BLaER1 treated with 17β-estradiol and CSF1 and Interleukin-3, amounts not matched to agents 10 nM and 100 nM (cell line): Measurements from ENCODE around the gene SAP30BP.

Source experiments
- H3K27ac ChIP-seq, 11 experiments: shearing (Covaris generic); formaldehyde crosslinking; 2 replicates each; pipeline ENCODE4 v1.8.1; 2022
- H3K27me3 ChIP-seq, 11 experiments: shearing (Covaris generic); formaldehyde crosslinking; 2 replicates each; pipeline ENCODE4 v1.8.1; 2022
- H3K36me3 ChIP-seq, 11 experiments: shearing (Covaris generic); formaldehyde crosslinking; 2 replicates each; pipeline ENCODE4 v1.8.1; 2022
- H3K4me1 ChIP-seq, 10 experiments: shearing (Covaris generic); formaldehyde crosslinking; 2 replicates each; pipeline ENCODE4 v1.8.1; 2022
- H3K4me2 ChIP-seq, 11 experiments: shearing (Covaris generic); formaldehyde crosslinking; 2 replicates each; pipeline ENCODE4 v1.8.1; 2022
- H3K4me3 ChIP-seq, 10 experiments: shearing (Covaris generic); formaldehyde crosslinking; 2 replicates each; pipeline ENCODE4 v1.8.1; 2022
- H3K9ac ChIP-seq, 11 experiments: shearing (Covaris generic); formaldehyde crosslinking; 2 replicates each; pipeline ENCODE4 v1.8.1; 2022
- H3K9me3 ChIP-seq, 11 experiments: shearing (Covaris generic); formaldehyde crosslinking; replicated peaks in 1 of 11; 2 replicates each; pipeline ENCODE4 v1.8.1; 2022
- H4K20me1 ChIP-seq, 11 experiments: shearing (Covaris generic); formaldehyde crosslinking; 2 replicates each; pipeline ENCODE4 v1.8.1; 2022
- Cebpa-rat ChIP-seq, 11 experiments: shearing (Covaris generic); IDR thresholded peaks; 2 replicates each; pipeline ENCODE4 v1.8.1; 2022

SAP30BP gene

GRCh38 chr17:75739801-75740200 lies 72.7 kb downstream of the SAP30BP start:
- Histone ChIP-seq H3K9me3 (no peaks in the 10 kb centered on the region), H3K9ac (no peak overlapping the region; a peak in 2 of 22 replicates), H3K36me3 (no peaks in the 10 kb centered on the region), H3K27me3 (no peaks in the 10 kb centered on the region), H3K4me1 (peaks cover 17 to 57% (median 31%) of the 10 kb centered on the region in 10 experiments), H3K27ac (peak overlapping the region in 6 of 11 experiments; percentile 28 to 90 (median 82); a peak in 10 of 22 replicates), H4K20me1 (no peaks in the 10 kb centered on the region), H3K4me3 (no peak overlapping the region), H3K4me2 (peak overlapping the region in 3 of 11 experiments; percentile 77 to 88 (median 78); a peak in 2 of 22 replicates)
- TF ChIP-seq Cebpa-rat (IDR thresholded peaks at IDR 0.05), result no peak

- no peak for TF ChIP-seq Cebpa-rat (IDR thresholded peaks at IDR 0.05)
- no peaks in the 10 kb centered on the region for H3K36me3 ChIP-seq
- peak overlapping the region in 9 of 11 experiments; percentile 13 to 90 (median 77); a peak in 13 of 22 replicates for H3K27ac ChIP-seq
- H3K9ac ChIP-seq, result peak overlapping the region in 4 of 11 experiments; percentile 3 to 38 (median 17); a peak in 5 of 22 replicates
- no peaks in the 10 kb centered on the region for H3K9me3 ChIP-seq
- no peaks in the 10 kb centered on the region for H3K27me3 ChIP-seq
- no peak overlapping the region for H3K4me3 ChIP-seq
- H4K20me1 ChIP-seq, result no peaks in the 10 kb centered on the region
- H3K4me1 ChIP-seq, result peaks cover 14 to 54% (median 29%) of the 10 kb centered on the region in 10 experiments
- peak overlapping the region in 2 of 11 experiments; percentile 7 to 77; a peak in 1 of 22 replicates for H3K4me2 ChIP-seq
Measured at GRCh38 chr17:75740215-75740614, 73.1 kb downstream of the SAP30BP start.

GRCh38 chr17:75740631-75741077 lies 73.5 kb downstream of the SAP30BP start:
- peak overlapping the region in 8 of 11 experiments; percentile 13 to 90 (median 58); a peak in 14 of 22 replicates for H3K27ac ChIP-seq
- H3K4me3 ChIP-seq, result no peak overlapping the region
- H3K4me2 ChIP-seq, result peak overlapping the region in 1 of 11 experiments; percentile 7; a peak in 1 of 22 replicates
- no peaks in the 10 kb centered on the region for H3K36me3 ChIP-seq
- H3K9me3 ChIP-seq, result no peaks in the 10 kb centered on the region
- H3K9ac ChIP-seq, result peak overlapping the region in 4 of 11 experiments; percentile 3 to 38 (median 17); a peak in 5 of 22 replicates
- TF ChIP-seq Cebpa-rat (IDR thresholded peaks at IDR 0.05), result no peak
- H4K20me1 ChIP-seq, result no peaks in the 10 kb centered on the region
- H3K27me3 ChIP-seq, result no peaks in the 10 kb centered on the region
- peaks cover 14 to 54% (median 29%) of the 10 kb centered on the region in 10 experiments for H3K4me1 ChIP-seq

- Histone ChIP-seq H3K4me2 (no peak overlapping the region), H3K9ac (no peak overlapping the region), H3K4me1 (peaks cover 17 to 41% (median 26%) of the 10 kb centered on the region in 10 experiments), H3K27me3 (no peaks in the 10 kb centered on the region), H3K36me3 (no peaks in the 10 kb centered on the region), H3K4me3 (no peak overlapping the region), H3K9me3 (no peaks in the 10 kb centered on the region), H4K20me1 (no peaks in the 10 kb centered on the region), H3K27ac (peak overlapping the region in 2 of 11 experiments; percentile 8 to 26; a peak in 2 of 22 replicates)
- no peak for TF ChIP-seq Cebpa-rat (IDR thresholded peaks at IDR 0.05)
Measured at GRCh38 chr17:75742337-75742736, 75.2 kb downstream of the SAP30BP start.

- no peak overlapping the region for H3K4me3 ChIP-seq
- no peaks in the 10 kb centered on the region for H3K9me3 ChIP-seq
- H3K4me1 ChIP-seq, result peaks cover 11 to 35% (median 17%) of the 10 kb centered on the region in 10 experiments
- H3K4me2 ChIP-seq, result no peak overlapping the region
- H3K27me3 ChIP-seq, result no peaks in the 10 kb centered on the region
- no peaks in the 10 kb centered on the region for H3K36me3 ChIP-seq
- TF ChIP-seq Cebpa-rat (IDR thresholded peaks at IDR 0.05), result no peak
- H3K27ac ChIP-seq, result no peak overlapping the region
- H4K20me1 ChIP-seq, result no peaks in the 10 kb centered on the region
- H3K9ac ChIP-seq, result no peak overlapping the region
Measured at GRCh38 chr17:75743625-75744206, 76.6 kb downstream of the SAP30BP start.

GRCh38 chr17:75748706-75749105 lies 81.6 kb downstream of the SAP30BP start:
- no peak for TF ChIP-seq Cebpa-rat (IDR thresholded peaks at IDR 0.05)
- peaks cover 15 to 35% (median 30%) of the 10 kb centered on the region in 10 experiments; a peak in 19 of 20 replicates for H3K4me1 ChIP-seq
- H3K27ac ChIP-seq, result no peak overlapping the region
- H3K4me2 ChIP-seq, result no peak overlapping the region
- no peaks in the 10 kb centered on the region for H3K9me3 ChIP-seq
- no peak overlapping the region for H3K4me3 ChIP-seq
- no peaks in the 10 kb centered on the region for H4K20me1 ChIP-seq
- no peaks in the 10 kb centered on the region for H3K36me3 ChIP-seq
- H3K27me3 ChIP-seq, result no peaks in the 10 kb centered on the region
- no peak overlapping the region for H3K9ac ChIP-seq

- Histone ChIP-seq H3K36me3 (no peaks in the 10 kb centered on the region), H3K9me3 (no peaks in the 10 kb centered on the region), H3K27ac (peak overlapping the region in 2 of 11 experiments; percentile 17 to 38; a peak in 3 of 22 replicates), H3K4me1 (peaks cover 25 to 46% (median 40%) of the 10 kb centered on the region in 10 experiments), H3K9ac (peak overlapping the region in 7 of 11 experiments; percentile 6 to 45 (median 24); a peak in 9 of 22 replicates), H3K4me3 (no peak overlapping the region; a peak in 1 of 20 replicates), H3K4me2 (peak overlapping the region; percentile 66 to 91 (median 74)), H4K20me1 (no peaks in the 10 kb centered on the region), H3K27me3 (no peaks in the 10 kb centered on the region)
- no peak for TF ChIP-seq Cebpa-rat (IDR thresholded peaks at IDR 0.05)
Measured at GRCh38 chr17:75749545-75750389, 82.6 kb downstream of the SAP30BP start.

GRCh38 chr17:75750661-75751423 lies 83.7 kb downstream of the SAP30BP start:
- peaks cover 36 to 57% (median 51%) of the 10 kb centered on the region in 10 experiments for H3K4me1 ChIP-seq
- no peaks in the 10 kb centered on the region for H4K20me1 ChIP-seq
- no peak overlapping the region for H3K4me2 ChIP-seq
- no peak for TF ChIP-seq Cebpa-rat (IDR thresholded peaks at IDR 0.05)
- no peak overlapping the region for H3K4me3 ChIP-seq
- no peak overlapping the region for H3K9ac ChIP-seq
- no peak overlapping the region for H3K27ac ChIP-seq
- H3K27me3 ChIP-seq, result no peaks in the 10 kb centered on the region
- H3K36me3 ChIP-seq, result no peaks in the 10 kb centered on the region
- no peaks in the 10 kb centered on the region for H3K9me3 ChIP-seq
